Body of pancreas (tissue), 4 donors: ENCODE results near the gene SFXN5.

Experiments
- POLR2A ChIP-seq, 3 donors: fragments of 450-650 bp; IDR thresholded peaks; one replicate each; pipeline ENCODE4 v1.6.1; 2016; ENCODE audit warnings: antibody characterized with exemption in 3 of 3, mild to moderate bottlenecking in 2 of 3
- TF ChIP-seq, protein P1 (sequence below), 7 experiments: fragments of 450-650 bp in 4 of 7; fragments of 200-600 bp in 3 of 7; sonication (generic) in 3 of 7; IDR thresholded peaks; one replicate each; pipeline ENCODE4 v1.5.1; 2016 to 2019; ENCODE audit warnings: antibody characterized with exemption in 7 of 7

DNA sequence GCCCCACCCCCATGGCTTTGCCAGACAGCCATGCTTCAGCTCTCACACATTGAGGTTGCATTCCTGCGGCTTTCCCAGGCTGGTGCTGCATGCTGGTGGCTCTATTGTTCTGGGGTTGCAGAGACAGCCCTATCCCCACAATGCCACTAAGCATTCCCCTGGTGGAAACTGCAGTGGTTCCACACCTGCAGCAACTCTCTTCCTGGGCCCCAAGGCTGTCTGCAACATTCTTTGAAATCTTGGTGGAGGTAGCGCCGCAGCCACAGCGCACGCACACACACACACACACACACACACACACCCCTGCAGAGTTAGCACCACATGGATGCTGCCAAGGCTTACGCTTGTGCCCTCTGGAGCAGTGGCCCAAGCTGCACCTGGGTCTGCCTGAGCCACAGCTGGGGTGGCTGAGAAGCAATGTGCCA lies 21.4 kb downstream of the SFXN5 start:
- TF ChIP-seq, protein P1, sequence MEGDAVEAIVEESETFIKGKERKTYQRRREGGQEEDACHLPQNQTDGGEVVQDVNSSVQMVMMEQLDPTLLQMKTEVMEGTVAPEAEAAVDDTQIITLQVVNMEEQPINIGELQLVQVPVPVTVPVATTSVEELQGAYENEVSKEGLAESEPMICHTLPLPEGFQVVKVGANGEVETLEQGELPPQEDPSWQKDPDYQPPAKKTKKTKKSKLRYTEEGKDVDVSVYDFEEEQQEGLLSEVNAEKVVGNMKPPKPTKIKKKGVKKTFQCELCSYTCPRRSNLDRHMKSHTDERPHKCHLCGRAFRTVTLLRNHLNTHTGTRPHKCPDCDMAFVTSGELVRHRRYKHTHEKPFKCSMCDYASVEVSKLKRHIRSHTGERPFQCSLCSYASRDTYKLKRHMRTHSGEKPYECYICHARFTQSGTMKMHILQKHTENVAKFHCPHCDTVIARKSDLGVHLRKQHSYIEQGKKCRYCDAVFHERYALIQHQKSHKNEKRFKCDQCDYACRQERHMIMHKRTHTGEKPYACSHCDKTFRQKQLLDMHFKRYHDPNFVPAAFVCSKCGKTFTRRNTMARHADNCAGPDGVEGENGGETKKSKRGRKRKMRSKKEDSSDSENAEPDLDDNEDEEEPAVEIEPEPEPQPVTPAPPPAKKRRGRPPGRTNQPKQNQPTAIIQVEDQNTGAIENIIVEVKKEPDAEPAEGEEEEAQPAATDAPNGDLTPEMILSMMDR (IDR thresholded peaks at IDR 0.05), result no peak
- TF ChIP-seq POLR2A (IDR thresholded peaks at IDR 0.05), result no peak
